HG02798 (cell line): ENCODE data around the gene GPR137B.
"Not testable (repeated sequence)": the region's sequence is repeated elsewhere in the genome, so short reads cannot be mapped to it uniquely, and the experiment has no call there.

Experiments used
- ATAC-seq: cut with Tn5 transposase; IDR thresholded peaks from one replicate; pipeline ENCODE4 v1.9.1; 2021; ENCODE audit warnings: mild to moderate bottlenecking; ENCODE audit not compliant: unreplicated experiment, poor library complexity

Gene GPR137B

DNA sequence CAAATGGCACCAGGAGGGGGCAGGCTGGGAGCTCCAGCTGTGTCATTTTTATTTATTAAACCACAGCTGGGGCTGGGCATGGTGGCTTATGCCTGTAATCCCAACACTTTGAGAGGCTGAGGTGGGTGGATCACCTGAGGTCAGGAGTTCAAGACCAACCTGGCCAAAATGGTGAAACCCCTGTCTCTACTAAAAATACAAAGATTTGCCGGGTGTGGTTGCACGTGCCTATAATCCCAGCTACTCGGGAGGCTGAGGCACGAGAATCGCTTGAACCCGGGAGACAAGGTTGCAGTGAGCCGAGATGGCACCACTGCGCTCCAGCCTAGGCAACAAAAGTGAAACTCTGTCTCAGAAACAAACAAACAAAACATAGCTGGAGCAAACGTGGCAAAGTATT lies 15.7 kb downstream of the GPR137B start:
- ATAC-seq, result not testable (repeated sequence)

DNA sequence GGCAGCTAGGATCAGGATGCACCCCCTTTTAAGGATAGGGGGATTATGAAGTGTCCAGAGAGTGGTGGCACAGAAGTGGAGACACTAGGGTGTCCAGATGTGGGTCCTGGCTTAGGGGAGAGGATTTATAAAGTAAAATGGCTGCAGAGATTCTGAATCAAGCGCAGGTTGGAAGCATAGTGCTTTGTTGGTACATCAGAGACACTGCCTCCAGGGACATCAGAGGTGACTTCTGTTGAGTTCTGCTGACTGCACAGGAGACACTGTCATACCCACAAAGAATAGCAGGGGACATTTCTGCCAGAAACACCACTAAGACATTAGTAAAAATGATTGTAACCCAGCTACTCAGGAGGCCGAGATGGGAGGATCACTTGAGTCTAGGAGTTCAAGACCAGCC lies 16.4 kb downstream of the GPR137B start:
- no peak for ATAC-seq

DNA sequence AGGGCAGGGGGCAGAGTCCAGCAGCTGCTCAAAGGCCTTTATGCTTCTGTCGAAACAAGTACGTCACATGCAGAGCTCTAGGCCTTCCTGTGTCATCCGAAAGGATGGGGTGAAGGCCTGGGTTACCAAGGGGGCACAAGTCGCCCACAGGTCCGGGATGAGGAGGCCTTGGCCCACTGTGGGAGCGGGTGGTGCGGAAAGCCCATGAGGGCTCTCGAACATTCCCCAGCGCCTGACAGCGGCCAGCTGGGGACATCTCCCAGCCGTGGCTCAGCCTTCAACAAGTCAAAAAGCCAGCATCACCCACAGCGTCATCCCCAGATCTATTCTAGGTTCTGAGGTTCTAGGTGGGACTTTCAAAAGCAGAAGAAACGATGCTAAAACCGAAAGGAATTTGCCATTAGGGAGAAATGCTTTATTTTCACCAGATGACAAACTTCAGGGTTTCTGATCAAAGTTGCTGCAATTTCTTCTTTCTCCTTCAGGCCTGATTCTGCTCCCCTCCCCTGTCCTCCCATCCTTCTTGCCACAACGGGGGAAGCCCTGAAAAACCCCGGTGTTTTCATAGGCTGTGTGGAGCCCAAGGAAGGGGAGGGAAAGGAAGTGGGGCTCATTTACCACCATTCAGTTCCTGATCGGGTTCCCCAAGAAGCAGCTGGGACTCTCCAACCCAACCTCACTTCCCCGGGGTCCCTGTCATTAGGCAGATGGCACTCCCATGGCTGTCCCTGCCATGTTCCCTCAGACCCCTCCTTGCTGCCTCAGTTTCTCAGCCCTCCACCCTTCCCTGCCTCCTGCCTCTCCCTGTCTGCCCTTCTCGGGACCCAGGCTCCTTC lies 17.6 kb downstream of the GPR137B start:
- ATAC-seq, result peak; percentile 61

DNA sequence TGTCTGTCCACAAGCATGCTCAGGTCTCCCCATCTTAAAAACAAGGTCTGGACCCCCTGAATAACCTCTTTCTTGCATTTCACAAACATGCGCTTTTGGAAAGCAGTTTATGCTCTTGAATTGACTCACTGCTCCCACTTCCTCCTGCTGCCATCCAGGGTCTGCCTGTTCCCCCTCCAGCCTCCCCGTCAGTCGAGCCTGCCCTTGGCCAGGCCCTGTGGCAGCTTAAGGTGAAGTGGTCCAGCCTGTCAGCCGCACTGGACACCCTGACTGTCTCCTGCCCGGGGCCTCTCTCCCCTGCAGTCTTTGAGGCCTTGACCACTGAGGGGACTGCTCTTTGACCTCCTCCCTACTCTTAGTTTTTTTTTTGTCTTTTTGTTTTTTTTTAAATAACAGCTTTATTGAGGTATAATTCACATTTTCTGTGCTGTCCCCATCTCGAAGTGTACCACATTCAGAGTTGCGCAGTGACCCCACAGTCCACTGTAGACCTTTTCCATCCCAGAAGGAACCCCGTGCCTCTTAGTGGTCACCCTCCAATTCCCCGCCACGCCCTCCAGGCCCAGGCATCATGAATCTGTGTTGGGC lies 18.3 kb downstream of the GPR137B start:
- ATAC-seq, result no peak

DNA sequence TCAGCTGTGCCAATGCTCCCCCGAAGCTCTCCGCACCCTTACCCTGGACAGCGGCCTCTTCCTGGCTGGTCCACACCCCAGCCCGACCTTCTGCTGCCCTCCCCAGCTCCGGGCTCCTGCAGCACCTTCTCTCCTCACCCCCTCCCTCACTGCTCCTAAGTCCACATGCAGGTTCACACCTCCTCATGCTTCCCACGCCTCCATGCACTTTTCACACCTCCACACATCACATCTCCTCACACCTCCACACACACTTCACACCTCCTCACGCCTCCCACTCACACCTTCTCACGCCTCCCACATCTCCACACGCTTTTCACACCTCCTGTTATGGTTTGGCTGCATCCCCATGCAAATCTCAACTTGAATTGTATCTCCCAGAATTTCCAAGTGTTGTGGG lies 18.9 kb downstream of the GPR137B start:
- ATAC-seq, result no peak

DNA sequence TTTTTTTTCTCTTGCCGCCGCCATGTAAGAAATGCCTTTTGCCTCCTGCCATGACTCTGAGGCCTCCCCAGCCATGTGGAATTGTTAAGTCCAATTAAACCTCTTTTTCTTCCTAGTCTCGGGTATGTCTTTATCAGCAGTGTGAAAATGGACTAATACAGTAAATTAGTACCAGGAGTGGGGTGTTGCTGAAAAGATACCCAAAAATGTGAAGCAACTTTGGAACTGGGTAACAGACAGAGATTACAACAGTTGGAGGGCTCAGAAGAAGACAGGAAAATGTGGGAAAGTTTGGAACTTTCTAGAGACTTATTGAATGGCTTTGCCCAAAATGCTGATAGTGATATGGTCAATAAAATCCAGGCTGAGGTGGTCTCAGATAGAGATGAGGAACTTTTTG lies 19.4 kb downstream of the GPR137B start:
- ATAC-seq, result not testable (repeated sequence)

DNA sequence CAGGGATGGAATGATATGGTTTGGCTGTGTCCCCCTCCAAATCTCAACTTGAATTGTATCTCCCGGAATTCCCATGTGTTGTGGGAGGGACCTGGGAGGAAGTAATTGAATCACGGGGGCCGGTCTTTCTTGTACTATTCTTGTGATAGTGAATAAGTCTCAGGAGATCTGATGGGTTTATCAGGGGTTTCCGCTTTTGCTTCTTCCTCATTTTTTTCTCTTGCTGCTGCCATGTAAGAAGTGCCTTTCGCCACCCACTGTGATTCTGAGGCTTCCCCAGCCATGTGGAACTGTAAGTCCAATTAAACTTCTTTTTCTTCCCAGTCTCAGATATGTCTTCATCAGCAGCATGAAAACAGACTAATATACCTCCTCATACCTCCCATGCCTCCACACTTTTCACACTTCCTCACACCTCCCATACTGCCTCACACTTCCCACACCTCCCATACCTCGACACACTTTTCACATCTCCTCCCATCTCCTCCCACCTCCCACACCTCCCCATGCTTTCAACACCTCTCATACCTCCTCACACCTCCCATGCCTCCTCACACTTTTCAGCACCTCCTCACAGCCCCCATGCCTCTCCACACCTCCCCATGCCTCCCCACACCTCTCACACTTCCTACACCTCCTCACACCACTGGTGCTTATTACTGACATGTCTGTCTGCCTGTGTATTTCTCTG lies 21.3 kb downstream of the GPR137B start:
- no peak for ATAC-seq

DNA sequence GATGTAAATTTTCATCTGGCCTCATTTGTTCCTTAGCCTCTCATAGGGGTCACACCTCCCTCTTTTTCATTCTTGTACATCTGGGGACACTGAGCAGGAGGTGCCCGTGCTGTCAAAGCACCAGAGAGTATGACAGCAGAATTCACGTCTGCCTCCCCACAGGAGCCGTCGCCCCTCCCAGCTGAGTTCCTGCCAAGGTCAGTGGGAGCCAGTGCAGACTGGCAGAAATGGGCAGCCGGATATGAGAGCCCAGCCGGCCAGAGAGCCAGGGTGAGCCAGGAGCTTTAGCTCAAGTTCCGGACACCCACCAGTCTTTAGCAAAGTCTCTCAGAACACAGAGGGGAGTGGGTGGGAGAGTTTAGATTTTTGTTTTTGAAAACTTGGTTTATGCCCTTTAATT lies 21.9 kb downstream of the GPR137B start:
- no peak for ATAC-seq

DNA sequence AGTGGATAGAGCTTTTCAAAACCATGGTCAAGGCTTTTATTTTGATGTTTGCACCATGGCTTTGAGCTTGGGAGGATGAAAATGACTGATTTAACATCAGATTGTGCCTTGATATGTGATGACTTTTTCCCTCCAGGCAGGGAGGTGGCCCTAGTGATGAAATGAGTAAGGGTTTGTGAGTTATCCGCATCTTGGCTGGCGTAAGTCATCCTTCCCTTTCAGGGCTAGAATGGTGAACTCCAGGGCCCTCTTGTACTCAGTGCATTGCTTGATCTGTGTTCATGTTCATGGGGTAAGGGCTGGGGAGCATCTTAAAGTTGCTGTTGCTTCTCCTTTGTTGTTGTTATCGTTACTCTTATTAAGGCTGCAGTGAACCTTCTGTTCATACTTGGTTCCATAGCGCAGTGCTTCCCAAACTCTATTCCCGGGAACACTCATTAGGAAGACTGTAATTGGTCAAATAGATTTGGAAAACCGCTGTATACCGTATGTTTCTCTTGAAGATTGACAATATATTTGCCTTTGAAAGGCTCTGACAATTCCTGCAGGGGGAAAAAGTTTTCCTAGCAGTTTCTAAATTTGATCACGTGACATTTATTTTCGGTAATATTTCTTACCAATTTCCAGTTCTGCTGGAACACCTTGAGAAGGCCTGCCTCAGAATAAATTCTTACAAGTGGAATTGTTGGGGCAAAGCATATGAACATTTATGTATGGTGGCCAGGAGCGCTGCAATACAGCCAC lies 23.1 kb downstream of the GPR137B start:
- no peak for ATAC-seq

DNA sequence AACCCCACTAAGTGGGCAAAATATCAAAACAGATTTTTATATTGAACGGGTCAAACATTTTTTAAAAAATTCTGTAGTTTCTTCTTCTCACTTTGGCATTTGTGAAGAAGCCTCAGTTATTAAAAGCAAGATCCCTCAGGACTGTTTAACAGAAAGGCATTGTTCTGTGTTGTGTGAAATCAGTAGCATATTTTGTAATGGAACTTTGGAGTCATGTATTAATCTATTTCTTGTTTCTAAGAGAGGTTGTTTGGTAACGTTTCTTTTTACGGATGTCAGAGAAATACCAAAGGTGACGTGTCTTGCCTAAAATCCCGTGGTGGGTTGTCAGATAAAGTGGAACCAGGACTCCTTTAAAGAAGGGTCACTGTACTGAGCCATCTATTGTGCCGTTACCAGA lies 23.7 kb downstream of the GPR137B start:
- ATAC-seq, result no peak

DNA sequence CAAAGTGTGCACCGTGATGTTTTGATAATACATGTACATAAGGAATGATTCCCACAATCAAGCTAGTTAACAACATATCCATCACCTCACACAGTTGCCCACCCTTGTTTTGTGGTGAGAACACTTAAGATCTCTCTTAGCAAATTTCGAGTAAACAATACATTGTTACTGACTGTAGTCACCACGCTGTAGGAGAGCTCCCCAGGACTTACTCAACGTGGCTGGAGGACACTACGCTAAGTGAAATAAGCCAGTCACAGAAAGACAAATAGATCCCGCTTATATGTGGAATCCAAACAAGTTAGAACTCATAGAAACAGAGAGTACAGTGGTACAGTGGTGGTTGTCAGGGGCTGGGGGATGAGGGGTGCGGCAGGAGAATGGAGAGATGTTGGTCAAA lies 24.8 kb downstream of the GPR137B start:
- no peak for ATAC-seq

DNA sequence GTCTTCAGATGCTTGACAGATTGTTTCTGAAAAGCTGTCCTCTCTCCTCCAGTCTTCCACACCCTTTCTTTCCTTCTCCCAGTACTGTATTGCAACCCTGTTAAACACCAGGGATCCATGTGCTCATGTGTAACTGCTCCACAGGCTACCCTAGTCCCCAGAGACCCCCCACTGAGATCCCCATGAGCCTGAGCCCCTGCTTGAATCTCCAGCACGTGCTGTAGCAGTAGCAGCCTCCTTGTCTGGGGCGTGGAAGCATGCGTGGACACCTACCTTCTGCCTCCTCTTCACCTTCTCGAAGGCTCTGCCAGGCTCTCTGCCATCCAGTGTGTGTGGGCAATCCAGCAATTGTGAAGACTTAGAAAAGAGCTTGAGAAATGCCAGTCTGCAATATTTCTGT lies 25.2 kb downstream of the GPR137B start:
- ATAC-seq, result no peak

DNA sequence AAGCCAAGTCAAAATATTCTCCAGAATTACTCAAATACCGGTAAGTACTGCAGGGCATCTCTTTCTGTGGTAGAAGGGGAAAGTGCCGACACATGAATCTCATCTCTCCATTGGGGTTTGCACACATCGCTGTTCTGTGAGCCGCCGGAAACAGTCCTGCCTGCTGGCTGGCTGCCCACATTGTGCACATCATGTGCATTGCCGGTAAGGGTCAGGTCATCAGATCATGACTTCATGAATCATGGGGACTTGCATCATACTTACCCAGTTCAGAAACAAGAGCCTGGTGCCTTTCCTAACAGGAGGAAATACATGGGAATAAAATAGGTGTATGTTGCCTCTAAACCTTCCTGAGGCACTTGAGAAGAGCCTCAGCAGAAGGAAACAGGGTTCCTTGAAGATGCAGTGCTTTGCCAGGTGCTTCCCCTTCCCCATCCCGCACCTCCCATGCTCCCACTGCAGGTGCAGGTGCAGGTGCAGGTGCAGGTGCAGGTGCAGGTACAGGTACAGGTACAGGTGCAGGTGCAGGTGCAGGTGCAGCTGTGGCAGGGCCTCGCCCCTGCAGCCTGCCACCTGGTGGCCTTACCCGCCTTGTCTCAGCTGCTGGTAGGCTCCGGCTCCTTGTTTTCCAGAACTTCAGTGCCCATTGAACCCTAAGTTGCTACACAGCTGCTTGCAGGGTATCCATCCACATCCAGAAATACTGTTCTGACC lies 26.5 kb downstream of the GPR137B start:
- peak; percentile 51 for ATAC-seq

DNA sequence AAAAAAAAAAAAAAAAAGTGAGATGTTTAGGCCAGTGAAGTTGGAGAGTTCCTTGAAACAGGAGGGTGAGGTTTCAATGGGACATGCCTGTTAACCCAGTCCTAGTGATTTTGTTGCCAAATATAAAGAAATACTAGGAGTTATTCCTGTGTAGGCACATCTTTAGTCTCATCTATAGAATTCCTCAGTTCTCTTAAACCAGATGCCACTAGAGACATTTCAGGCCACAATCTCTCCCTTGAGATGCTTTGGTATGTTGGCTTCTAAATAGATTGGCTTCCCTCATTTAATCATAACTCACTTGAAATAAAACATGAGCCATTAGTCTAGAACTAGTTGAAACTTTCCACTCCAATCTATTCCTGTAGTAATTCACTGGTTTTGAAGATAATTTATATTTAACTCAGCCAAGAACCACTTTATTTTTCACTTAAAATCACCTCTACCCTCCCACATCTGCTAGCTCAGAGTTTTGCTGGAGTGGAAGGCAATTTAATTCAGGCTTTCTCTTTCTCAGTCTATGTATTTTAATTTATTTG lies 29.8 kb downstream of the GPR137B start:
- no peak for ATAC-seq

DNA sequence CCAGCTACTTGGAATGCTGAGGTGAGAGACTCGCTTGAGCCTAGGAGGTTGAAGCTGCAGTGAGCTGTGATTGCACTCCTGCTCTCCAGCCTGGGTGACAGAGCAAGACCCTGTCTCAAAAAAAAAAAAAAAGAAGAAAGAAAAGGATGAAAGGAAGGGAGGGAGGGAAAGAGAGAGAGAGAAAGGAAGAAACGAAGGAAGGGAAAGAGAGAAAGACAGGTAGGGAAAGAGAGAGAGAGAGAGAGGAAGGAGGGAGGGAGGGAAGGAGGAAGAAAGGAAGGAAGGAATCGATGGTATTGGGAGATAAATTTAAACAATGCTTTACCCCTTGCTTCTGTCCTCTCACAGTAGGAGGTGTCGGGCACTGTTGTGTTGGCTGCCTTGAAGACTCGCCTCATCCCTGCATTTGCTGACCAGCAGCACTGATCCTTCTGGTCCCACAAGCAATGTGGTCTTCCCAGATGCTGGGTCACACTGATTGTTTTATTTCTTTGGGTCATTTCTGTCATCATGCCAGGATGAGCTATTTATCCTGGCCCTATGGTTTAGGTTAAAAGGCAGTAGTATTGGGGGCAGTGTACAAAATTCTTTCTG lies 30.9 kb downstream of the GPR137B start:
- no peak for ATAC-seq

DNA sequence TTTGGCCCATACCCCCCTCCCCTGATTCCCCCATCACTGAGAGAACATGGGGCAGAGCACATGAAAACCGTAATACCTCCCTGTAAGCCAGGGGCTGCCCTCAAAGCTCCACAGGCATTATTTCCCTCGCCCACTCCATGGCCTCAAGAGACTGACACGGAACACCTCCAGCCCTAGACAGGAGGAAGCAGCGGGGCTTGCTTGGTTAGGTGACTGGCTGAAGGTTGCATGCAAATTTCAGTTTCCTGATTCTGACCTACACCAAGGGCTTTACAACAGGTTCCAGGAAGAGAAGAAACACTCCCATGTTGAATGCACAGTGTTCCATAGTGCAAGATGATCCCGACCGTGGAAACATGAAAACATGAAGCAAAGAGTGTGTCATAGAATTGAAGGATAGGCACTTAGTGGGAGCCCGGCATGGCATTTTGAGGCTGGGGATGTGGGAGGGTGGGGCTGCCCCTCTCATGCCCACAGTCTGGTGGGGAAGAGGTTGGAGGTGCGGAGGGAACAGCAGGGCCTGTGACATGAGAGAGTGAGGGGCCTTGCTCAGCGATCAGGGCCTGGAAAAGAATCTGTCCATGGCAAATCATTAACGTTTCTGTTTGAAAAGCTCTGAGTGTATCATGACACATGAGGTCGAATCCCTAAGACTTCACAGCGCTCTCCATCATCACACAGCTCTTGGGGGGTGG lies 33.5 kb downstream of the GPR137B start:
- ATAC-seq, result peak; percentile 78

DNA sequence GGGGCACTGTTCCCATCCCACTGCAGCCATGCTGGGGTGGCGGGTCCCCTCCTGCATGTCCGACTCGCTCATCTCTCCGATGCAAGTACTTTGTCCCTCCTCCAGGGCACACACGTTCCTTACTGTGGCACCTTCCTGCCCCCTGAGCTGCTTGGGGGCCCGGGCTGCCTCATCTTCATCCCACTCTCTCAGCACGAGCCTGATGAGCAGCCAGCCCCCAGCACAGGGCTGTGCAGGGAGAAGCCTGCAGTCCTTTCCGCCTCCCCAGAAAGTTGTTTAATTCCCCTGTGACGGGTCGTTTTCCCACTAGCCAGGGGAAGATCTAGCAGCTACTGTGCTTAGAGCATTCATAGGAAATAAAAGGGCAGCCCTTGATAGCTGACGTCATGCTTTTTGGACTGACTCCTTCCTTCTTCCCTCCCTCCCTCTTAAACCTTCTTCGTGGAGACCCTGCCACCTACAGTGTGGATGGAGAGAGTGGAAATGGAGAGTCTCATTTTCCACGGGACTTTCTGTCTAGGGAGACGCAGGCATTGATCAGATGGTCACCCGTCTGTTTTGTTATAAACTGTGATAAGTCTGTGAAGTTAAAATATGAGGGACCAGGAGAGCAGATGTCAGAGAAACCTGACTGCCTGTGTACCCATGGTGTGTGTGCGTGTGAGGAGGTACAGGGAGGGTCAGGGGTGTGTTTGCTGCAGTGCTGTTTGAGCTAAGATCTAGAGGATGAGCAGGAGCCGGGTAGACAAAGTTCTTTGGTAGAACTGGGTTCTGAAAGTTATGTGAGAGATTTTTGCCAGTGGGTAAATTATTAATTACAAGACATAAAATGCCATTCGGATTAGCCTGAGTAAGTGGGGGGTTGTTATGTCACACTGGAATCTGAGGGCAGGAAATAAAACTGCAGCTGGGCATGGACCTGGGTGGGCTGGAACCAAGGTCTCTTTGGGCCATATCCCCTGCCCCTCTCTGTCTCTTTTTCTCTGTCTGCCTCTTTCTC lies 34.3 kb downstream of the GPR137B start:
- ATAC-seq, result no peak

DNA sequence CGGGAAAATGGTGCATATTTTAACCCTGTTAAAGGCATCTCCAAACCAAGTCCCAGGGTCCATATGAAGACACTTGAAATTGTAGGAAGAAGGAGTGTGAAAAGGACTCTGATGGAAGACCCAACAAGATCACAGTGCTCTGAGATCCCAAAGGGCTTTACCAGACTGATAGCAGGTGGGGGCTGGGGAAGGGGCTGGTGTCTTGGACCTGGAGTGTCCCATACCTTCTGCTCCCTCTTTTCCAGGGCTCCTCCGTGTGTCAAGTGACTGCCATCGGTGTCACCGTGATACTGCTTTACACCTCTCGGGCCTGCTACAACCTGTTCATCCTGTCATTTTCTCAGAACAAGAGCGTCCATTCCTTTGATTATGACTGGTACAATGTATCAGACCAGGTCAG lies 37.3 kb downstream of the GPR137B start:
- ATAC-seq, result no peak
